Endothelial cell of umbilical vein (primary cell): ENCODE measurements around the gene DCC. TPM values are rescaled to one million over a fixed set of nuclear protein-coding genes. Genes with fewer than 3 reads are reported as not detected.

ENCODE experiments used
- BruUV-seq: library from RNA; stranded (reverse); fragments of 400-500 nt; replicated peaks from 2 replicates; lab custom pipeline; 2021; lab: Mats Ljungman, UMichigan
- CTCF ChIA-PET: fragments of 300-600, 350-600 bp; sonication (Branson Sonifier 250); formaldehyde crosslinking; loops from one replicate; lab custom pipeline; 2021; ENCODE audit warnings: antibody characterized with exemption, inconsistent platforms; lab: Charles Lee
- POLR2A ChIA-PET: fragments of 300-600, 350-600 bp; sonication (Branson Sonifier 250); formaldehyde crosslinking; loops from one replicate; lab custom pipeline; 2021; ENCODE audit warnings: antibody characterized with exemption, inconsistent platforms; lab: Charles Lee
- DNase-seq: peaks from one replicate; pipeline ENCODE4 v3.0.0-alpha.2; 2011; ENCODE audit warnings: low read depth, low spot score
- FAIRE-seq: peaks from 2 replicates; lab custom pipeline; 2011; peaks lifted over from hg19 to GRCh38; lab: Jason Lieb, UNC
- H2AFZ ChIP-seq: 2 replicates; pipeline ENCODE4 v1.6.0; 2012; ENCODE audit warnings: low read depth, low read length, control low read depth, inconsistent platforms
- H3K27ac ChIP-seq: 2 replicates; pipeline ENCODE4 v1.5.1; 2011; ENCODE audit warnings: low read depth, mild to moderate bottlenecking, control low read depth, low read length, moderate library complexity; ENCODE audit not compliant: insufficient read depth
- H3K27me3 ChIP-seq, 2 experiments: 2 replicates each; pipeline versions ENCODE4 v1.6.0 to v1.6.1; 2011; ENCODE audit warnings: low read length in 2 of 2, mixed read lengths in 1 of 2; ENCODE audit not compliant: control insufficient read depth in 2 of 2, insufficient read depth in 2 of 2
- H3K36me3 ChIP-seq, 2 experiments: 2 replicates in 1 of 2; 3 replicates in 1 of 2; pipeline ENCODE4 v1.5.1; 2011; ENCODE audit warnings: low read length in 2 of 2, mild to moderate bottlenecking in 1 of 2, moderate library complexity in 1 of 2; ENCODE audit not compliant: control insufficient read depth in 2 of 2, insufficient read depth in 2 of 2; ENCODE audit errors: extremely low read depth in 1 of 2
- H3K4me1 ChIP-seq: 3 replicates; pipeline ENCODE4 v1.5.1; 2011; ENCODE audit warnings: mild to moderate bottlenecking, low read length; ENCODE audit not compliant: control insufficient read depth, insufficient read depth; ENCODE audit errors: extremely low read depth
- H3K4me2 ChIP-seq: 2 replicates; pipeline ENCODE4 v1.6.1; 2011; ENCODE audit warnings: low read length, control low read depth, mixed read lengths; ENCODE audit not compliant: insufficient read depth
- H3K4me3 ChIP-seq, 3 experiments: fragments of 200-600 bp in 1 of 3; sonication (generic), shearing (Covaris generic) in 1 of 3; replicated peaks in 1 of 3; 2 replicates each; pipeline ENCODE4 v1.5.1; 2011 to 2016; ENCODE audit warnings: control low read depth in 3 of 3, low read length in 3 of 3, mild to moderate bottlenecking in 2 of 3, inconsistent platforms in 1 of 3, low read depth in 1 of 3, moderate library complexity in 1 of 3; ENCODE audit not compliant: insufficient read depth in 1 of 3
- H3K79me2 ChIP-seq: 2 replicates; pipeline ENCODE4 v1.6.0; 2012; ENCODE audit warnings: low read length, inconsistent platforms; ENCODE audit not compliant: control insufficient read depth, insufficient read depth
- H3K9ac ChIP-seq: replicated peaks from 2 replicates; pipeline ENCODE3; 2011; ENCODE audit warnings: low read length, control low read depth; ENCODE audit not compliant: insufficient read depth; ENCODE audit errors: extremely low read depth
- H3K9me1 ChIP-seq: replicated peaks from 3 replicates; pipeline ENCODE4 v1.6.0; 2011; ENCODE audit warnings: mild to moderate bottlenecking, low read length; ENCODE audit not compliant: control insufficient read depth, insufficient read depth; ENCODE audit errors: extremely low read depth
- H3K9me3 ChIP-seq: replicated peaks from 2 replicates; pipeline ENCODE4 v1.5.1; 2012; ENCODE audit warnings: low read length, inconsistent platforms; ENCODE audit not compliant: control insufficient read depth, insufficient read depth
- H4K20me1 ChIP-seq: replicated peaks from 2 replicates; pipeline ENCODE3; 2011; ENCODE audit warnings: mild to moderate bottlenecking, low read length; ENCODE audit not compliant: control insufficient read depth, insufficient read depth; ENCODE audit errors: extremely low read depth
- CTCF ChIP-seq, 2 donors: IDR thresholded peaks; 1 replicate in 1 of 2; 2 replicates in 1 of 2; pipeline ENCODE4 v1.5.1; 2011; ENCODE audit warnings: low read length in 2 of 2, mild to moderate bottlenecking in 2 of 2, moderate library complexity in 2 of 2, control low read depth in 1 of 2, inconsistent platforms in 1 of 2, low read depth in 1 of 2; ENCODE audit not compliant: insufficient read depth in 1 of 2; ENCODE audit errors: extremely low read depth in 1 of 2
- EZH2 ChIP-seq: IDR thresholded peaks from 2 replicates; pipeline ENCODE4 v1.6.1; 2012; ENCODE audit warnings: borderline replicate concordance, low read depth, mild to moderate bottlenecking, moderate library complexity, low read length, inconsistent platforms; ENCODE audit not compliant: severe bottlenecking
- FOS ChIP-seq: IDR thresholded peaks from 2 replicates; pipeline ENCODE4 v1.6.1; 2011; ENCODE audit warnings: mild to moderate bottlenecking, low read length, moderate library complexity, borderline replicate concordance; ENCODE audit not compliant: insufficient read depth
- GATA2 ChIP-seq: IDR thresholded peaks from 2 replicates; pipeline ENCODE4 v1.7.0; 2011; ENCODE audit warnings: low read depth, mild to moderate bottlenecking, moderate library complexity, mixed read lengths, low read length; ENCODE audit not compliant: insufficient read length, insufficient read depth
- JUN ChIP-seq: IDR thresholded peaks from 2 replicates; pipeline ENCODE4 v1.6.1; 2011; ENCODE audit warnings: borderline replicate concordance, low read depth; ENCODE audit not compliant: insufficient read length, insufficient read depth
- MYC ChIP-seq: IDR thresholded peaks from one replicate; pipeline ENCODE4 v1.6.1; 2011; ENCODE audit warnings: mild to moderate bottlenecking, low read depth, low read length
- POLR2A ChIP-seq: IDR thresholded peaks from 2 replicates; pipeline ENCODE4 v1.6.1; 2012; ENCODE audit warnings: low read depth, mild to moderate bottlenecking, control low read depth, low read length
- POLR2AphosphoS5 ChIP-seq: IDR thresholded peaks from 2 replicates; pipeline ENCODE4 v1.6.1; 2012; ENCODE audit warnings: low read depth, mild to moderate bottlenecking, control low read depth, low read length, moderate library complexity; ENCODE audit not compliant: insufficient read depth
- dilution Hi-C: fragments of 300-500 bp; cut with MboI; formaldehyde crosslinking; loops from one replicate; pipeline ENCODE4 v1.15.0; 2019; ENCODE audit warnings: low sequenced_read_pairs; ENCODE audit not compliant: extremely low pct_ligation_motif_present
- intact Hi-C: fragments of 100-400 bp; cut with micrococcal nuclease; formaldehyde crosslinking; loops from one replicate; pipeline ENCODE4 v1.10.0; 2022
- polyA plus RNA-seq, 4 experiments: library from polyadenylated mRNA; depleted of rRNA in 3 of 4; stranded (reverse) in 3 of 4; unstranded in 1 of 4; fragments of >200 nt; gene quantifications; 2 replicates each; pipeline versions ENCODE4 v1.2.1 to v1.2.3, GENCODE V29; 2011 to 2012; ENCODE audit warnings: missing spikeins in 1 of 4
- total RNA-seq: library from RNA; stranded (reverse); gene quantifications from 2 replicates; pipeline ENCODE4 v1.2.3, GENCODE V29; 2021
- TF ChIP-seq, protein P1 (sequence below): IDR thresholded peaks from 2 replicates; pipeline ENCODE4 v1.6.1; 2011; ENCODE audit not compliant: insufficient read depth, insufficient read length

Gene DCC
- total and polyA plus RNA-seq, 2 donors (not counting 3 experiments of a cell fraction or from before 2014, with no cell fraction given), result not detected

DNA sequence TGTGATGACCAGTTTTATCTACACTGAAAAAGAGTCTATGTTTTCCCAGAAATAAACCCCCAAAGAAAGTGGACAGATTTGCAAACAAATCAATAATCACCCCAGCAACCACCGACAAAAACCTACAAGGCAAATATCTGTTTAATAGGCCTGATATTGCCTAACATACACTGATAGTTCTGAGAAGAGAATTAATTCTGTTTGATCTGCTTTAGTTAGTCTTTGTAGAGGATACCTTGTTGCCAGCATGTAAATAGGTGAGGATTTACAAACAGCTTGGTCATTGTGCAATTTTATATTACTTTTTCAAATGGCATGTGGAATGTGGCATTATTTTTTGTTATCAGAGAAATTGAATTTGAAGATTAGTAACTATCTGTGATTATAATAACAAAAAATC is 86.5 kb downstream of the DCC start:
- Histone ChIP-seq H3K4me1 (no peaks in the 10 kb centered on the region), H3K9me1 (no peaks in the 10 kb centered on the region), H2AFZ (no peak overlapping the region), H3K9me3 (peaks cover 5% of the 10 kb centered on the region), H3K79me2 (no peaks in the 10 kb centered on the region), H3K4me3 (no peak overlapping the region), H3K27me3 (no peaks in the 10 kb centered on the region), H3K4me2 (no peak overlapping the region), H3K36me3 (no peaks in the 10 kb centered on the region), H3K27ac (no peak overlapping the region), H4K20me1 (no peaks in the 10 kb centered on the region), H3K9ac (no peak overlapping the region)
- dilution Hi-C loops (no loop called here), intact Hi-C loops (no loop called here)
- TF ChIP-seq EZH2, result no peak
- no peak for TF ChIP-seq FOS
- no peak for TF ChIP-seq GATA2
- TF ChIP-seq POLR2A, result no peak
- no peak for TF ChIP-seq CTCF (IDR thresholded peaks at IDR 0.05; ENCODE audit: extremely low read depth in 1 of 2, insufficient read depth in 1 of 2, low read depth in 1 of 2, low read length in 2 of 2)
- TF ChIP-seq MYC, result no peak
- no peak for TF ChIP-seq JUN
- no peak for TF ChIP-seq POLR2AphosphoS5
- TF ChIP-seq, protein P1, sequence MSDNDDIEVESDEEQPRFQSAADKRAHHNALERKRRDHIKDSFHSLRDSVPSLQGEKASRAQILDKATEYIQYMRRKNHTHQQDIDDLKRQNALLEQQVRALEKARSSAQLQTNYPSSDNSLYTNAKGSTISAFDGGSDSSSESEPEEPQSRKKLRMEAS, result no peak
- ChIA-PET CTCF (no interaction called here), POLR2A (no interaction called here)
- no peak for DNase-seq
- FAIRE-seq, result no peak
- no TSS peak for BruUV-seq
